ENCODE results near the gene CBX2. TPM values are rescaled to one million over a fixed set of nuclear protein-coding genes. Genes with fewer than 3 reads are reported as not detected.
"Not testable (repeated sequence)": the region's sequence is repeated elsewhere in the genome, so short reads cannot be mapped to it uniquely, and the experiment has no call there.

CBX2 gene
- total and polyA plus RNA-seq, 12 donors, result 0.06 to 3.4 (median 0.82) TPM

- 66 to 80% (median 74%) methylated on average over 3 of the region's 3 CpGs for WGBS, 4 donors
- no peak for TF ChIP-seq CTCF (IDR thresholded peaks at IDR 0.05)
- TF ChIP-seq POLR2A (IDR thresholded peaks at IDR 0.05), result no peak
- DNase-seq, result no peak
Measured at GRCh38 chr17:79765708-79766107, 12.2 kb upstream of the CBX2 start.

GRCh38 chr17:79769570-79770506 lies 8.1 kb upstream of the CBX2 start:
- TF ChIP-seq CTCF (IDR thresholded peaks at IDR 0.05) (no peak), POLR2A (IDR thresholded peaks at IDR 0.05) (no peak)
- WGBS, 4 donors, result 78 to 88% (median 85%) methylated on average over 11 to 28 of the region's 28 CpGs
- no peaks in the 10 kb centered on the region for H3K36me3 ChIP-seq (replicated peaks in 1 of 2)
- intact Hi-C loops (cut with DNase I), result no loop called here
- DNase-seq, result no peak
- no peak overlapping the region for H3K4me3 ChIP-seq
- H3K9me3 ChIP-seq (replicated peaks in 1 of 3), result no peaks in the 10 kb centered on the region
- H3K4me1 ChIP-seq (replicated peaks in 1 of 2), result no peaks in the 10 kb centered on the region
- peaks cover 36% of the 10 kb centered on the region for H3K27me3 ChIP-seq
- H3K27ac ChIP-seq, result no peak overlapping the region

More at GRCh38 chr17:79765708-79766107, 12.2 kb upstream of the CBX2 start:
- no peaks in the 10 kb centered on the region for H3K9me3 ChIP-seq (replicated peaks in 1 of 3)
- no peak overlapping the region for H3K27ac ChIP-seq
- no peak overlapping the region for H3K4me3 ChIP-seq
- peaks cover 9% of the 10 kb centered on the region for H3K27me3 ChIP-seq
- H3K36me3 ChIP-seq (replicated peaks in 1 of 2), result no peaks in the 10 kb centered on the region
- H3K4me1 ChIP-seq (replicated peaks in 1 of 2), result no peaks in the 10 kb centered on the region
- intact Hi-C loops (cut with DNase I), result no loop called here

GRCh38 chr17:79771276-79771675 lies 6.7 kb upstream of the CBX2 start:
- WGBS, 4 donors, result 80 to 85% (median 82%) methylated on average over 6 of the region's 6 CpGs
- peaks cover 46% of the 10 kb centered on the region for H3K27me3 ChIP-seq
- no peak for DNase-seq

GRCh38 chr17:79772726-79773125 lies 5.2 kb upstream of the CBX2 start:
- intact Hi-C loops (cut with DNase I); H3K9me3 ChIP-seq (replicated peaks in 1 of 3); DNase-seq; H3K4me3 ChIP-seq; H3K4me1 ChIP-seq (replicated peaks in 1 of 2); H3K36me3 ChIP-seq (replicated peaks in 1 of 2); H3K27ac ChIP-seq: not testable (repeated sequence)
- WGBS, 4 donors, result 71 to 81% (median 78%) methylated on average over 9 of the region's 9 CpGs
- H3K27me3 ChIP-seq, result peaks cover 51% of the 10 kb centered on the region

More at GRCh38 chr17:79771276-79771675, 6.7 kb upstream of the CBX2 start:
- TF ChIP-seq CTCF (IDR thresholded peaks at IDR 0.05) (no peak), POLR2A (IDR thresholded peaks at IDR 0.05) (no peak)
- Histone ChIP-seq H3K9me3 (replicated peaks in 1 of 3) (no peaks in the 10 kb centered on the region), H3K4me3 (no peak overlapping the region), H3K36me3 (replicated peaks in 1 of 2) (no peaks in the 10 kb centered on the region), H3K4me1 (replicated peaks in 1 of 2) (no peaks in the 10 kb centered on the region), H3K27ac (no peak overlapping the region)
- intact Hi-C loops (cut with DNase I), result no loop called here
